ENCODE results near the gene HOXC5.

- TF ChIP-seq CTCF (IDR thresholded peaks at IDR 0.05; ENCODE audit: low read length) (no peak), EZH2 (optimal IDR thresholded peaks at IDR 0.05; ENCODE audit: low read depth, low read length) (peak; percentile 76), EZH2phosphoT487 (IDR thresholded peaks at IDR 0.05; ENCODE audit: low read length) (no peak)
Observed at GRCh38 chr12:54047160-54047963, 14.5 kb downstream of the HOXC5 start.
